ENCODE results near the gene DIO3.

DIO3 gene

GRCh38 chr14:101600336-101600890 lies 39.1 kb downstream of the DIO3 start:
- peak; percentile 3 for DNase-seq

GRCh38 chr14:101600891-101601605 lies 39.8 kb downstream of the DIO3 start:
- no peak for DNase-seq

- DNase-seq = peak; percentile 3
These were observed 40.5 kb downstream of the DIO3 start for GRCh38 chr14:101601606-101602465.

GRCh38 chr14:101602466-101602840 lies 41.2 kb downstream of the DIO3 start:
- no peak for DNase-seq

GRCh38 chr14:101603096-101603495 lies 41.8 kb downstream of the DIO3 start:
- DNase-seq = no peak

- no peak for DNase-seq
These were observed 43.1 kb downstream of the DIO3 start for GRCh38 chr14:101604228-101604934.

- no peak for DNase-seq
These were observed 43.9 kb downstream of the DIO3 start for GRCh38 chr14:101604935-101605780.

- DNase-seq = no peak
These were observed 44.5 kb downstream of the DIO3 start for GRCh38 chr14:101605836-101606235.

Measured in activated CD4-positive, alpha-beta T cell treated with anti-CD3 and anti-CD28 coated beads for 1 hour (primary cell).